Heart left ventricle (tissue), 16 donors: Measurements from ENCODE around the gene SCP2. TPM values are rescaled to one million over a fixed set of nuclear protein-coding genes. Genes with fewer than 3 reads are reported as not detected.

Source experiments
- ATAC-seq, 4 donors: fragments of 200-7000 bp; cut with Tn5 transposase; one replicate each; pipeline ENCODE4 v1.9.1; 2020 to 2022; ENCODE audit warnings: moderate library complexity in 4 of 4, mild to moderate bottlenecking in 3 of 4, moderate number of reproducible peaks in 1 of 4
- DNase-seq, 5 donors: peaks; one replicate each; pipeline ENCODE4 v3.0.0-alpha.2; 2020
- H3K27ac ChIP-seq, 12 donors: fragments of 200-600 bp; sonication (generic) in 4 of 12; one replicate each; pipeline versions ENCODE4 v1.5.0 to v1.8.0; 2016 to 2022; ENCODE audit warnings: mild to moderate bottlenecking in 2 of 12
- H3K27me3 ChIP-seq, 9 donors: fragments of 200-600 bp; sonication (generic) in 2 of 9; one replicate each; pipeline versions ENCODE4 v1.5.1 to v1.8.0; 2016 to 2022; ENCODE audit warnings: mild to moderate bottlenecking in 3 of 9
- H3K36me3 ChIP-seq, 9 donors: fragments of 200-600 bp; sonication (generic) in 2 of 9; one replicate each; pipeline versions ENCODE4 v1.5.0 to v1.8.0; 2018 to 2022; ENCODE audit warnings: mild to moderate bottlenecking in 2 of 9
- H3K4me1 ChIP-seq, 12 donors: fragments of 200-600 bp; sonication (generic) in 4 of 12; one replicate each; pipeline versions ENCODE4 v1.5.0 to v1.8.0; 2016 to 2022; ENCODE audit warnings: mild to moderate bottlenecking in 3 of 12
- H3K4me3 ChIP-seq, 12 donors: fragments of 200-600 bp; sonication (generic) in 4 of 12; one replicate each; pipeline versions ENCODE4 v1.5.0 to v1.8.0; 2017 to 2022; ENCODE audit warnings: mild to moderate bottlenecking in 9 of 12, moderate library complexity in 4 of 12
- H3K9me3 ChIP-seq, 12 donors: fragments of 200-600 bp; sonication (generic) in 4 of 12; one replicate each; pipeline versions ENCODE4 v1.5.0 to v1.8.0; 2016 to 2022; ENCODE audit warnings: mild to moderate bottlenecking in 1 of 12
- POLR2A ChIP-seq, 2 donors: fragments of 450-650 bp; IDR thresholded peaks; one replicate each; pipeline ENCODE4 v1.6.1; 2017; ENCODE audit warnings: antibody characterized with exemption in 2 of 2, mild to moderate bottlenecking in 2 of 2, moderate library complexity in 2 of 2
- WGBS, 4 donors: extraction: QIAGEN DNeasy Blood & Tissue Kit in 2 of 4; methylation state at CpG; one replicate each; pipeline versions ENCODE4 v1.1.5 to v1.1.7; 2013 to 2018; 5-methylcytosine and 5-hydroxymethylcytosine counted together
- intact Hi-C, 10 donors: fragments of 100-400 bp; cut with DNase I; formaldehyde crosslinking; loops; one replicate each; pipeline versions ENCODE4 v1.11.1 to v1.14.2; 2022
- polyA plus RNA-seq, 2 donors: library from polyadenylated mRNA; stranded (reverse); fragments of 200-250 nt; gene quantifications; one replicate each; pipeline ENCODE4 v1.2.3, GENCODE V29; 2013
- total RNA-seq, 9 donors: library from RNA; depleted of rRNA in 2 of 9; stranded (reverse); fragments of >200 nt in 2 of 9; fragmentation: NEBNext Ultra II Directional in 3 of 9; extraction: Animal tissue kit (Norgen Biotek cat#: 25700) in 3 of 9; gene quantifications; one replicate each; pipeline versions ENCODE4 v1.1.0 to v1.2.4, GENCODE V29; 2016 to 2023
- TF ChIP-seq, protein P1 (sequence below), 12 donors: fragments of 200-600 bp; sonication (generic) in 4 of 12; IDR thresholded peaks; one replicate each; pipeline versions ENCODE4 v1.5.0 to v1.8.0; 2018 to 2022; ENCODE audit warnings: antibody characterized with exemption in 12 of 12, mild to moderate bottlenecking in 5 of 12
- donor health status: ischemic (EF 13 %, LVEDD 7.1; RV severe dilation, severe dysfunction).
- donor health status: healthy with polysubstance abuse.
- donor health status: DM: no; HTN: yes; CAD: no.
- donor health status: DM: no; HTN: no; CAD: no.
- donor health status: ischemic (EF 25% LVEDD 6.9; RV normal size, moderate dysfunction).
- donor health status: ischemic (EF 25% LVEDD 5.7; RV mildly dilated, moderate dysfunction).
- donor health status: healthy.
- donor health status: DM: yes; HTN: yes; CAD: no.
- donor health status: ischemic (EF 35%, LVEDD 5.7; RV mildly dilated, moderate dysfunction).
- donor health status: nonischemic (EF 11% LVEDD 7.7; RV severe dilation, severe dysfunction).
- donor health status: DM: yes; HTN: yes; CAD: no.
- donor health status: PGD.
- donor health status: ischemic (EF 29% LVEDD 5.4; RV normal size, mild dysfunction).
- donor health status: nonischemic (EF 23%, LVEDD 6.1; RV moderate dilation, normal function).

The SCP2 gene
- total and polyA plus RNA-seq, 11 donors: 83.4 to 143 (median 132) TPM

DNA sequence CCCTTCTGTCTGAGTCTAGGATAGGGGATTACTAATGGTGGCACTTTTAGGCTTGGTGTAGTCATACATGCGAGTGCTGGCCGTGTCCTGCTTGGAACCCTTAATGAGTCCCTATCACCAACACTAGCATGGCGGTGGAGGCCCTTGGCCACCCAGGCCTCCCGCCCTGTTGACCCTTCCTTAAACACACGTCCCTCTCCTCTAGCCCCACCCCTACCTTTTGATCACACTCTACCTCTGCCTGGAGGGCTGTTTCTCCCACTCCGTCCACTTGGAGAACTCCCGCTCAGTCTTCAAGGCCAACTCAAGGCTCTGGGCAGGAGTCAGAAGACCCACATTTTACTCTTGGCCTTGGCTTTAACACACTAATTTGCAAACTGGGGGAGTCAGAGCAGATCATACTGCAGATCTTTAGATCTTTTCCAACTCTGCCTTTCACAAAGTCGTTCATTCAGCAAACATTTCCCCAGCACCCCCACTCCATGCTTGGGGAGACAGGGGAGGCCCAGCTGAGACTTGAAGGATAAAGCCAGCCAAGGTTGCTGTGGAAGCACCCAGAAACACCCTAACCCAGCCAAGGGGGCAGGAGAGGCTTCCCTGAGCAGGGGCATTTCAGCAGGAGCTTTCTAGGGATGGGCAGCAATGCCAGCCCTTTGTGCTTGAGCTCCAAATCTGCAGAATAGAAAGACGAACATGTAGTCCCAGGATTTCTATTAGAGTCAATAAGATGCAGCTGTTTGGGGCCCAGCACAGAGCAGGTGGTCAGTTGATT, 136.9 kb downstream of the SCP2 start:
- Histone ChIP-seq H3K27me3 (peaks cover 0 to 28% (median 3%) of the 10 kb centered on the region in 9 donors), H3K4me1 (peaks cover 0 to 31% (median 18%) of the 10 kb centered on the region in 12 donors), H3K27ac (peak overlapping the region in 5 of 12 donors; percentile 68 to 89 (median 86)), H3K36me3 (no peaks in the 10 kb centered on the region), H3K9me3 (no peaks in the 10 kb centered on the region), H3K4me3 (peak overlapping the region in 9 of 12 donors; percentile 58 to 89 (median 74))
- TF ChIP-seq, protein P1, sequence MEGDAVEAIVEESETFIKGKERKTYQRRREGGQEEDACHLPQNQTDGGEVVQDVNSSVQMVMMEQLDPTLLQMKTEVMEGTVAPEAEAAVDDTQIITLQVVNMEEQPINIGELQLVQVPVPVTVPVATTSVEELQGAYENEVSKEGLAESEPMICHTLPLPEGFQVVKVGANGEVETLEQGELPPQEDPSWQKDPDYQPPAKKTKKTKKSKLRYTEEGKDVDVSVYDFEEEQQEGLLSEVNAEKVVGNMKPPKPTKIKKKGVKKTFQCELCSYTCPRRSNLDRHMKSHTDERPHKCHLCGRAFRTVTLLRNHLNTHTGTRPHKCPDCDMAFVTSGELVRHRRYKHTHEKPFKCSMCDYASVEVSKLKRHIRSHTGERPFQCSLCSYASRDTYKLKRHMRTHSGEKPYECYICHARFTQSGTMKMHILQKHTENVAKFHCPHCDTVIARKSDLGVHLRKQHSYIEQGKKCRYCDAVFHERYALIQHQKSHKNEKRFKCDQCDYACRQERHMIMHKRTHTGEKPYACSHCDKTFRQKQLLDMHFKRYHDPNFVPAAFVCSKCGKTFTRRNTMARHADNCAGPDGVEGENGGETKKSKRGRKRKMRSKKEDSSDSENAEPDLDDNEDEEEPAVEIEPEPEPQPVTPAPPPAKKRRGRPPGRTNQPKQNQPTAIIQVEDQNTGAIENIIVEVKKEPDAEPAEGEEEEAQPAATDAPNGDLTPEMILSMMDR (IDR thresholded peaks at IDR 0.05): no peak
- TF ChIP-seq POLR2A (IDR thresholded peaks at IDR 0.05): no peak
- ATAC-seq (no peak), DNase-seq (peak in 2 of 5 donors; percentile 8 to 43)
- intact Hi-C loops: loop anchor here in 4 of 10 donors (5.0 to 10.0 kb wide), 6 partner anchors 47 to 121 kb away; no protein-coding TSS in a partner anchor
- 89 to 94% (median 94%) methylated on average over 9 of the region's 9 CpGs for WGBS, 4 donors

DNA sequence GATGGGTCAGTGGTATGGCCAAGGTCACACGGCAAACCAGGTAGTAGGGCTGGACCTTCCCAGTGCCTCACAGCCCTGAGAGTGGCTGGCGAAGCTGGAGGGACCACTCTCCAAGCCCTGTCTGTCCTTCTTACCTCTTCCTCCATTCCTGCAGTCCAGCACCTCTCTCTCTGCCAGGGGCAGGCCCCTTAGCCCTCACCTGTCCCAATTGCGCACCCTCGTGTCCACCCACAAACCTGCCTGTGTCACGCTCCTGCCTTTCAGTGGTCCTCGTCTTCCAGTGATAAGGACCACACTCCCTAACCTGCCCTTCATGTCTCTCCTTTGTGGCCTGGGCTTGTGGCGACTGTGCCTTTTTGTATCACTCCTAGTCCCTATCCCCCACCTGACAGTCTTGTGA, 138.3 kb downstream of the SCP2 start:
- intact Hi-C loops: loop anchor here in 2 of 10 donors (10.0 kb wide), 3 partner anchors 59 to 119 kb away; no protein-coding TSS in a partner anchor
- H3K4me1 ChIP-seq: peaks cover 0 to 28% (median 18%) of the 10 kb centered on the region in 12 donors
- DNase-seq: peak in 2 of 5 donors; percentile 10 to 28
- peaks cover 0 to 28% (median 3%) of the 10 kb centered on the region in 9 donors for H3K27me3 ChIP-seq
- TF ChIP-seq, protein P1 (IDR thresholded peaks at IDR 0.05): no peak
- no peak for TF ChIP-seq POLR2A (IDR thresholded peaks at IDR 0.05)
- H3K27ac ChIP-seq: no peak overlapping the region
- H3K4me3 ChIP-seq: no peak overlapping the region
- peaks cover 0 to 5% (median 0%) of the 10 kb centered on the region in 9 donors for H3K36me3 ChIP-seq
- no peak for ATAC-seq
- 94 to 97% (median 96%) methylated on average over 7 of the region's 7 CpGs for WGBS, 4 donors
- no peaks in the 10 kb centered on the region for H3K9me3 ChIP-seq

DNA sequence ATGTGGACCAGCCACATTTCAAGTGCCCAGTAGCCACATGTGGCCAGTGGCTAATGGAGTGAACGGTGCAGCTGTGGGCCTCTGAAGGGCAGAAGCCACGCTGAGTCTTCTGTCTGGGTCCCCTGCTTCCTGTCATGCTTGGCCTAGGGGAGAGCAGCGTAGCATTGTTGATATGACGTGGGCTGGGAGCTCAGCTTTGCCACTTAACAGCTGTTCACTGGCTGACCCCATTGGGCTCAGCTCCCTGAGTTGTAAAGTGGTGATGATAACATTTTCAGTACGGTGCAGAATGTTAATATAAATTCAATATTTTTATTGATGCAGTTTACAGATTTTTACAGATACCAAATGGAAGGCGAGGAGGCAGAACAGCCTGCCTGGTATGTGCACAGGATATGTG, 139.4 kb downstream of the SCP2 start:
- ATAC-seq (peak in 2 of 4 donors; percentile 14 to 15), DNase-seq (peak in 2 of 5 donors; percentile 22 to 41)
- H3K4me1 ChIP-seq: peaks cover 0 to 20% (median 14%) of the 10 kb centered on the region in 12 donors
- intact Hi-C loops: loop anchor here in 2 of 10 donors (10.0 kb wide), 3 partner anchors 58 to 118 kb away; no protein-coding TSS in a partner anchor
- H3K27me3 ChIP-seq: peaks cover 0 to 18% (median 1%) of the 10 kb centered on the region in 9 donors
- peak overlapping the region in 2 of 12 donors; percentile 13 to 22 for H3K27ac ChIP-seq
- no peaks in the 10 kb centered on the region for H3K9me3 ChIP-seq
- H3K4me3 ChIP-seq: no peak overlapping the region
- H3K36me3 ChIP-seq: peaks cover 0 to 15% (median 0%) of the 10 kb centered on the region in 9 donors
- TF ChIP-seq POLR2A (IDR thresholded peaks at IDR 0.05): no peak
- TF ChIP-seq, protein P1 (IDR thresholded peaks at IDR 0.05): no peak
- WGBS, 4 donors: 58 to 76% (median 69%) methylated on average over 6 of the region's 6 CpGs
